Endothelial cell of umbilical vein (primary cell): Measurements from ENCODE around the gene PARD3B. TPM values are rescaled to one million over a fixed set of nuclear protein-coding genes. Genes with fewer than 3 reads are reported as not detected.

ENCODE experiments used
- BruUV-seq: library from RNA; stranded (reverse); fragments of 400-500 nt; replicated peaks from 2 replicates; lab custom pipeline; 2021; lab: Mats Ljungman, UMichigan
- CTCF ChIA-PET: fragments of 300-600, 350-600 bp; sonication (Branson Sonifier 250); formaldehyde crosslinking; loops from one replicate; lab custom pipeline; 2021; ENCODE audit warnings: antibody characterized with exemption, inconsistent platforms; lab: Charles Lee
- POLR2A ChIA-PET: fragments of 300-600, 350-600 bp; sonication (Branson Sonifier 250); formaldehyde crosslinking; loops from one replicate; lab custom pipeline; 2021; ENCODE audit warnings: antibody characterized with exemption, inconsistent platforms; lab: Charles Lee
- DNase-seq: peaks from one replicate; pipeline ENCODE4 v3.0.0-alpha.2; 2011; ENCODE audit warnings: low read depth, low spot score
- FAIRE-seq: peaks from 2 replicates; lab custom pipeline; 2011; peaks lifted over from hg19 to GRCh38; lab: Jason Lieb, UNC
- H2AFZ ChIP-seq: 2 replicates; pipeline ENCODE4 v1.6.0; 2012; ENCODE audit warnings: low read depth, low read length, control low read depth, inconsistent platforms
- H3K27ac ChIP-seq: 2 replicates; pipeline ENCODE4 v1.5.1; 2011; ENCODE audit warnings: low read depth, mild to moderate bottlenecking, control low read depth, low read length, moderate library complexity; ENCODE audit not compliant: insufficient read depth
- H3K27me3 ChIP-seq, 2 experiments: 2 replicates each; pipeline versions ENCODE4 v1.6.0 to v1.6.1; 2011; ENCODE audit warnings: low read length in 2 of 2, mixed read lengths in 1 of 2; ENCODE audit not compliant: control insufficient read depth in 2 of 2, insufficient read depth in 2 of 2
- H3K36me3 ChIP-seq, 2 experiments: 2 replicates in 1 of 2; 3 replicates in 1 of 2; pipeline ENCODE4 v1.5.1; 2011; ENCODE audit warnings: low read length in 2 of 2, mild to moderate bottlenecking in 1 of 2, moderate library complexity in 1 of 2; ENCODE audit not compliant: control insufficient read depth in 2 of 2, insufficient read depth in 2 of 2; ENCODE audit errors: extremely low read depth in 1 of 2
- H3K4me1 ChIP-seq: 3 replicates; pipeline ENCODE4 v1.5.1; 2011; ENCODE audit warnings: mild to moderate bottlenecking, low read length; ENCODE audit not compliant: control insufficient read depth, insufficient read depth; ENCODE audit errors: extremely low read depth
- H3K4me2 ChIP-seq: 2 replicates; pipeline ENCODE4 v1.6.1; 2011; ENCODE audit warnings: low read length, control low read depth, mixed read lengths; ENCODE audit not compliant: insufficient read depth
- H3K4me3 ChIP-seq, 3 experiments: fragments of 200-600 bp in 1 of 3; sonication (generic), shearing (Covaris generic) in 1 of 3; replicated peaks in 1 of 3; 2 replicates each; pipeline ENCODE4 v1.5.1; 2011 to 2016; ENCODE audit warnings: control low read depth in 3 of 3, low read length in 3 of 3, mild to moderate bottlenecking in 2 of 3, inconsistent platforms in 1 of 3, low read depth in 1 of 3, moderate library complexity in 1 of 3; ENCODE audit not compliant: insufficient read depth in 1 of 3
- H3K79me2 ChIP-seq: 2 replicates; pipeline ENCODE4 v1.6.0; 2012; ENCODE audit warnings: low read length, inconsistent platforms; ENCODE audit not compliant: control insufficient read depth, insufficient read depth
- H3K9ac ChIP-seq: replicated peaks from 2 replicates; pipeline ENCODE3; 2011; ENCODE audit warnings: low read length, control low read depth; ENCODE audit not compliant: insufficient read depth; ENCODE audit errors: extremely low read depth
- H3K9me1 ChIP-seq: replicated peaks from 3 replicates; pipeline ENCODE4 v1.6.0; 2011; ENCODE audit warnings: mild to moderate bottlenecking, low read length; ENCODE audit not compliant: control insufficient read depth, insufficient read depth; ENCODE audit errors: extremely low read depth
- H3K9me3 ChIP-seq: replicated peaks from 2 replicates; pipeline ENCODE4 v1.5.1; 2012; ENCODE audit warnings: low read length, inconsistent platforms; ENCODE audit not compliant: control insufficient read depth, insufficient read depth
- H4K20me1 ChIP-seq: replicated peaks from 2 replicates; pipeline ENCODE3; 2011; ENCODE audit warnings: mild to moderate bottlenecking, low read length; ENCODE audit not compliant: control insufficient read depth, insufficient read depth; ENCODE audit errors: extremely low read depth
- EZH2 ChIP-seq: IDR thresholded peaks from 2 replicates; pipeline ENCODE4 v1.6.1; 2012; ENCODE audit warnings: borderline replicate concordance, low read depth, mild to moderate bottlenecking, moderate library complexity, low read length, inconsistent platforms; ENCODE audit not compliant: severe bottlenecking
- FOS ChIP-seq: IDR thresholded peaks from 2 replicates; pipeline ENCODE4 v1.6.1; 2011; ENCODE audit warnings: mild to moderate bottlenecking, low read length, moderate library complexity, borderline replicate concordance; ENCODE audit not compliant: insufficient read depth
- GATA2 ChIP-seq: IDR thresholded peaks from 2 replicates; pipeline ENCODE4 v1.7.0; 2011; ENCODE audit warnings: low read depth, mild to moderate bottlenecking, moderate library complexity, mixed read lengths, low read length; ENCODE audit not compliant: insufficient read length, insufficient read depth
- JUN ChIP-seq: IDR thresholded peaks from 2 replicates; pipeline ENCODE4 v1.6.1; 2011; ENCODE audit warnings: borderline replicate concordance, low read depth; ENCODE audit not compliant: insufficient read length, insufficient read depth
- MYC ChIP-seq: IDR thresholded peaks from one replicate; pipeline ENCODE4 v1.6.1; 2011; ENCODE audit warnings: mild to moderate bottlenecking, low read depth, low read length
- POLR2A ChIP-seq: IDR thresholded peaks from 2 replicates; pipeline ENCODE4 v1.6.1; 2012; ENCODE audit warnings: low read depth, mild to moderate bottlenecking, control low read depth, low read length
- POLR2AphosphoS5 ChIP-seq: IDR thresholded peaks from 2 replicates; pipeline ENCODE4 v1.6.1; 2012; ENCODE audit warnings: low read depth, mild to moderate bottlenecking, control low read depth, low read length, moderate library complexity; ENCODE audit not compliant: insufficient read depth
- dilution Hi-C: fragments of 300-500 bp; cut with MboI; formaldehyde crosslinking; loops from one replicate; pipeline ENCODE4 v1.15.0; 2019; ENCODE audit warnings: low sequenced_read_pairs; ENCODE audit not compliant: extremely low pct_ligation_motif_present
- intact Hi-C: fragments of 100-400 bp; cut with micrococcal nuclease; formaldehyde crosslinking; loops from one replicate; pipeline ENCODE4 v1.10.0; 2022
- polyA plus RNA-seq, 4 experiments: library from polyadenylated mRNA; depleted of rRNA in 3 of 4; stranded (reverse) in 3 of 4; unstranded in 1 of 4; fragments of >200 nt; gene quantifications; 2 replicates each; pipeline versions ENCODE4 v1.2.1 to v1.2.3, GENCODE V29; 2011 to 2012; ENCODE audit warnings: missing spikeins in 1 of 4
- total RNA-seq: library from RNA; stranded (reverse); gene quantifications from 2 replicates; pipeline ENCODE4 v1.2.3, GENCODE V29; 2021
- TF ChIP-seq, protein P1 (sequence below): IDR thresholded peaks from 2 replicates; pipeline ENCODE4 v1.6.1; 2011; ENCODE audit not compliant: insufficient read depth, insufficient read length
- TF ChIP-seq, protein P2 (sequence below), 2 donors: IDR thresholded peaks; 1 replicate in 1 of 2; 2 replicates in 1 of 2; pipeline ENCODE4 v1.5.1; 2011; ENCODE audit warnings: low read length in 2 of 2, mild to moderate bottlenecking in 2 of 2, moderate library complexity in 2 of 2, control low read depth in 1 of 2, inconsistent platforms in 1 of 2, low read depth in 1 of 2; ENCODE audit not compliant: insufficient read depth in 1 of 2; ENCODE audit errors: extremely low read depth in 1 of 2

PARD3B gene
- total and polyA plus RNA-seq, 2 donors (not counting 3 experiments of a cell fraction or from before 2014, with no cell fraction given): 2.2 to 30.9 TPM

DNA sequence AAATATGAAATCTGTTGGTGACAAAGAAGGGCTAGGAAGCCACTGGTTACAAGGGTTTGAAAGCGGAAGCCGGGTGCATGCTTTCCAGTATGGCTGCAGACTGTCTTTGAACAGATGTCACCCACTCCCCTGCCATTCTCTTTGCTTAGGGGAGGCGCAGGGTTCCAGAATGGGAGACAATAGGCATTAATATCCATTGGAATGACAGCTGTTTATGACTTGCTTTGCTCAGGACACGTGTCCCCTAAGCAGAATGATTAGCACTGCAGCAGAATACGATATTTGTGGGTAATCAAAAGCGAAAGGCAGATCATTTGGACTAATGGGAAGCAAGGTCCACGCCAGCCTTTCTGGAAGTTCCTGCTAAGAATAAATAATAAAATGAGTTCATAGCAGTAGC lies 1111.2 kb downstream of the PARD3B start:
- Histone ChIP-seq H3K9ac (no peak overlapping the region), H3K9me1 (no peaks in the 10 kb centered on the region), H2AFZ (no peak overlapping the region), H3K36me3 (no peaks in the 10 kb centered on the region), H3K79me2 (no peaks in the 10 kb centered on the region), H3K4me1 (no peaks in the 10 kb centered on the region), H3K27me3 (peaks cover 5 to 11% of the 10 kb centered on the region in 2 experiments), H3K4me2 (no peak overlapping the region), H4K20me1 (no peaks in the 10 kb centered on the region), H3K27ac (no peak overlapping the region), H3K4me3 (no peak overlapping the region), H3K9me3 (no peaks in the 10 kb centered on the region)
- intact Hi-C loops (no loop called here), dilution Hi-C loops (no loop called here)
- DNase-seq (no peak), FAIRE-seq (no peak)
- CTCF ChIA-PET: no interaction called here
- BruUV-seq: no TSS peak
- TF ChIP-seq FOS: no peak
- TF ChIP-seq, protein P1, sequence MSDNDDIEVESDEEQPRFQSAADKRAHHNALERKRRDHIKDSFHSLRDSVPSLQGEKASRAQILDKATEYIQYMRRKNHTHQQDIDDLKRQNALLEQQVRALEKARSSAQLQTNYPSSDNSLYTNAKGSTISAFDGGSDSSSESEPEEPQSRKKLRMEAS: no peak
- no peak for TF ChIP-seq POLR2A
- TF ChIP-seq MYC: no peak
- TF ChIP-seq, protein P2, sequence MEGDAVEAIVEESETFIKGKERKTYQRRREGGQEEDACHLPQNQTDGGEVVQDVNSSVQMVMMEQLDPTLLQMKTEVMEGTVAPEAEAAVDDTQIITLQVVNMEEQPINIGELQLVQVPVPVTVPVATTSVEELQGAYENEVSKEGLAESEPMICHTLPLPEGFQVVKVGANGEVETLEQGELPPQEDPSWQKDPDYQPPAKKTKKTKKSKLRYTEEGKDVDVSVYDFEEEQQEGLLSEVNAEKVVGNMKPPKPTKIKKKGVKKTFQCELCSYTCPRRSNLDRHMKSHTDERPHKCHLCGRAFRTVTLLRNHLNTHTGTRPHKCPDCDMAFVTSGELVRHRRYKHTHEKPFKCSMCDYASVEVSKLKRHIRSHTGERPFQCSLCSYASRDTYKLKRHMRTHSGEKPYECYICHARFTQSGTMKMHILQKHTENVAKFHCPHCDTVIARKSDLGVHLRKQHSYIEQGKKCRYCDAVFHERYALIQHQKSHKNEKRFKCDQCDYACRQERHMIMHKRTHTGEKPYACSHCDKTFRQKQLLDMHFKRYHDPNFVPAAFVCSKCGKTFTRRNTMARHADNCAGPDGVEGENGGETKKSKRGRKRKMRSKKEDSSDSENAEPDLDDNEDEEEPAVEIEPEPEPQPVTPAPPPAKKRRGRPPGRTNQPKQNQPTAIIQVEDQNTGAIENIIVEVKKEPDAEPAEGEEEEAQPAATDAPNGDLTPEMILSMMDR (IDR thresholded peaks at IDR 0.05; ENCODE audit: extremely low read depth in 1 of 2, insufficient read depth in 1 of 2, low read depth in 1 of 2, low read length in 2 of 2): no peak
- no peak for TF ChIP-seq GATA2
- TF ChIP-seq EZH2: no peak
- TF ChIP-seq POLR2AphosphoS5: no peak
- TF ChIP-seq JUN: no peak
- POLR2A ChIA-PET: no interaction called here
